ENCODE measurements around the gene EID2B. TPM values are rescaled to one million over a fixed set of nuclear protein-coding genes. Genes with fewer than 3 reads are reported as not detected.
A peak's percentile ranks its signal among the peaks of the same experiment; 100 is the strongest.

The EID2B gene
- total RNA-seq, 6 experiments from 2014 or later: 0.18 to 0.78 (median 0.46) TPM

GRCh38 chr19:39515551-39516191 lies 17.0 kb downstream of the EID2B start:
- Histone ChIP-seq H3K4me1 (peaks cover 0 to 8% (median 3%) of the 10 kb centered on the region in 4 donors), H3K36me3 (no peaks in the 10 kb centered on the region), H3K27me3 (no peaks in the 10 kb centered on the region), H3K4me3 (peak overlapping the region in 1 of 3 donors; percentile 9), H3K27ac (no peak overlapping the region), H3K9me3 (no peaks in the 10 kb centered on the region)
- WGBS (ENCODE audit: insufficient coverage, low coverage, low lambda C conversion rate, missing lambda C conversion rate): 18% methylated on average over 2 of the region's 44 CpGs
- DNase-seq (peak in 1 of 3 donors; percentile 3), ATAC-seq (peak in 2 of 4 donors; percentile 6 to 37)
- no peak for TF ChIP-seq POLR2A (IDR thresholded peaks at IDR 0.05)
- TF ChIP-seq, protein P1, sequence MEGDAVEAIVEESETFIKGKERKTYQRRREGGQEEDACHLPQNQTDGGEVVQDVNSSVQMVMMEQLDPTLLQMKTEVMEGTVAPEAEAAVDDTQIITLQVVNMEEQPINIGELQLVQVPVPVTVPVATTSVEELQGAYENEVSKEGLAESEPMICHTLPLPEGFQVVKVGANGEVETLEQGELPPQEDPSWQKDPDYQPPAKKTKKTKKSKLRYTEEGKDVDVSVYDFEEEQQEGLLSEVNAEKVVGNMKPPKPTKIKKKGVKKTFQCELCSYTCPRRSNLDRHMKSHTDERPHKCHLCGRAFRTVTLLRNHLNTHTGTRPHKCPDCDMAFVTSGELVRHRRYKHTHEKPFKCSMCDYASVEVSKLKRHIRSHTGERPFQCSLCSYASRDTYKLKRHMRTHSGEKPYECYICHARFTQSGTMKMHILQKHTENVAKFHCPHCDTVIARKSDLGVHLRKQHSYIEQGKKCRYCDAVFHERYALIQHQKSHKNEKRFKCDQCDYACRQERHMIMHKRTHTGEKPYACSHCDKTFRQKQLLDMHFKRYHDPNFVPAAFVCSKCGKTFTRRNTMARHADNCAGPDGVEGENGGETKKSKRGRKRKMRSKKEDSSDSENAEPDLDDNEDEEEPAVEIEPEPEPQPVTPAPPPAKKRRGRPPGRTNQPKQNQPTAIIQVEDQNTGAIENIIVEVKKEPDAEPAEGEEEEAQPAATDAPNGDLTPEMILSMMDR (IDR thresholded peaks at IDR 0.05): no peak
- intact Hi-C loops (cut with DNase I): no loop called here

- TF ChIP-seq, protein P1 (IDR thresholded peaks at IDR 0.05): no peak
- TF ChIP-seq POLR2A (IDR thresholded peaks at IDR 0.05): no peak
- intact Hi-C loops (cut with DNase I): no loop called here
- Histone ChIP-seq H3K9me3 (no peaks in the 10 kb centered on the region), H3K4me1 (peaks cover 0 to 8% (median 3%) of the 10 kb centered on the region in 4 donors), H3K4me3 (peak within 1 kb of the TSS in 1 of 3 donors; percentile 9), H3K36me3 (no peaks in the 10 kb centered on the region), H3K27me3 (no peaks in the 10 kb centered on the region), H3K27ac (no peak within 1 kb of the TSS)
- WGBS (ENCODE audit: insufficient coverage, low coverage, low lambda C conversion rate, missing lambda C conversion rate): 0% methylated on average over 1 of the region's 56 CpGs
- ATAC-seq: peak in 2 of 4 donors; percentile 32 to 33
- peak in 1 of 3 donors; percentile 27 for DNase-seq
These were observed 17.7 kb downstream of the EID2B start, which contains the start of gene SELENOV for GRCh38 chr19:39514840-39515550. Gene SELENOV, plus strand, starts transcription at chr19:39515139. Its CDS starts 74 bp downstream, at chr19:39515213.

GRCh38 chr19:39512988-39513387 lies 19.7 kb downstream of the EID2B start:
- H3K27me3 ChIP-seq: no peaks in the 10 kb centered on the region
- H3K27ac ChIP-seq: no peak overlapping the region
- TF ChIP-seq POLR2A (IDR thresholded peaks at IDR 0.05): no peak
- TF ChIP-seq, protein P1 (IDR thresholded peaks at IDR 0.05): no peak
- WGBS (ENCODE audit: insufficient coverage, low coverage, low lambda C conversion rate, missing lambda C conversion rate): 39% methylated on average over 2 of the region's 2 CpGs
- intact Hi-C loops (cut with DNase I): no loop called here
- H3K36me3 ChIP-seq: no peaks in the 10 kb centered on the region
- H3K4me1 ChIP-seq: peaks cover 0 to 8% (median 3%) of the 10 kb centered on the region in 4 donors
- H3K9me3 ChIP-seq: no peaks in the 10 kb centered on the region
- DNase-seq (no peak), ATAC-seq (no peak)
- no peak overlapping the region for H3K4me3 ChIP-seq

GRCh38 chr19:39509233-39509632 lies 23.4 kb downstream of the EID2B start:
- no peaks in the 10 kb centered on the region for H3K4me1 ChIP-seq
- no peak for ATAC-seq
- no peak for DNase-seq
- no peak overlapping the region for H3K27ac ChIP-seq
- 33% methylated on average over 1 of the region's 2 CpGs for WGBS (ENCODE audit: insufficient coverage, low coverage, low lambda C conversion rate, missing lambda C conversion rate)
- H3K9me3 ChIP-seq: no peaks in the 10 kb centered on the region
- no peaks in the 10 kb centered on the region for H3K36me3 ChIP-seq
- no peak overlapping the region for H3K4me3 ChIP-seq
- intact Hi-C loops (cut with DNase I): no loop called here
- no peaks in the 10 kb centered on the region for H3K27me3 ChIP-seq
- TF ChIP-seq, protein P1 (IDR thresholded peaks at IDR 0.05): no peak
- no peak for TF ChIP-seq POLR2A (IDR thresholded peaks at IDR 0.05)
